HEK293 (cell line): ENCODE data around the gene TIMP2.
"Not testable (repeated sequence)": the region's sequence is repeated elsewhere in the genome, so short reads cannot be mapped to it uniquely, and the experiment has no call there.

Experiments
- CTCF ChIA-PET: fragments of 350-600 bp; formaldehyde crosslinking; extraction: SDS; loops from one replicate; lab custom pipeline; 2021; ENCODE audit warnings: antibody characterized with exemption; lab: Yijun Ruan, JAX
- POLR2A ChIA-PET: fragments of 300-600 bp; formaldehyde crosslinking; extraction: SDS; loops from one replicate; lab custom pipeline; 2020; ENCODE audit warnings: antibody characterized with exemption, inconsistent platforms; lab: Yijun Ruan, JAX
- H3K27ac ChIP-seq: fragments of 200-500 bp; sonication (Bioruptor generic); 2 replicates; pipeline ENCODE4 v1.5.1; 2014; ENCODE audit warnings: low read depth, low read length, control low read depth, inconsistent platforms; ENCODE audit errors: extremely low read depth
- H3K36me3 ChIP-seq, 2 experiments: fragments of 200-500 bp in 1 of 2; sonication (Bioruptor generic) in 1 of 2; 1 replicate in 1 of 2; 2 replicates in 1 of 2; pipeline ENCODE4 v1.5.1; 2014 to 2017; ENCODE audit warnings: inconsistent platforms in 2 of 2, low read length in 2 of 2; ENCODE audit not compliant: control insufficient read depth in 2 of 2, insufficient read depth in 1 of 2
- H3K4me1 ChIP-seq: fragments of 200-500 bp; sonication (Bioruptor generic); 2 replicates; pipeline ENCODE4 v1.5.1; 2014; ENCODE audit warnings: mild to moderate bottlenecking, low read length, inconsistent platforms; ENCODE audit not compliant: control insufficient read depth, insufficient read depth
- H3K4me3 ChIP-seq: 2 replicates; pipeline ENCODE4 v1.5.1; 2011; ENCODE audit warnings: low read depth, mild to moderate bottlenecking, control low read depth, low read length, moderate library complexity
- H3K9me3 ChIP-seq: fragments of 200-500 bp; sonication (Bioruptor generic); 2 replicates; pipeline ENCODE4 v1.5.1; 2014; ENCODE audit warnings: low read depth, low read length, inconsistent platforms; ENCODE audit not compliant: control insufficient read depth, insufficient read depth
- CTCF ChIP-seq: fragments of 450-650 bp; formaldehyde crosslinking; IDR thresholded peaks from 2 replicates; pipeline ENCODE4 v1.5.1; 2016; ENCODE audit warnings: missing biosample characterization, missing genetic modification characterization
- GFI1B ChIP-seq: fragments of 450-650 bp; formaldehyde crosslinking; IDR thresholded peaks from 2 replicates; pipeline ENCODE4 v1.5.1; 2016; ENCODE audit warnings: missing biosample characterization, missing genetic modification characterization
- GLI2 ChIP-seq: fragments of 450-650 bp; formaldehyde crosslinking; IDR thresholded peaks from 2 replicates; pipeline ENCODE4; 2017; ENCODE audit warnings: missing biosample characterization, missing genetic modification characterization, low read depth, borderline replicate concordance
- HIC1 ChIP-seq: fragments of 450-650 bp; formaldehyde crosslinking; IDR thresholded peaks from 2 replicates; pipeline ENCODE4 v1.5.1; 2016; ENCODE audit warnings: missing biosample characterization, missing genetic modification characterization
- HOXC10 ChIP-seq: sonication (generic); formaldehyde crosslinking; IDR thresholded peaks from 2 replicates; pipeline ENCODE4 v1.8.1; 2023; ENCODE audit warnings: mild to moderate bottlenecking, missing genetic modification reagents
- IKZF3 ChIP-seq: fragments of 450-650 bp; IDR thresholded peaks from 2 replicates; pipeline ENCODE4 v1.5.0; 2018; ENCODE audit warnings: missing biosample characterization, mild to moderate bottlenecking, missing genetic modification characterization, moderate library complexity
- SETDB1 ChIP-seq: IDR thresholded peaks from one replicate; pipeline ENCODE4 v1.6.1; 2017; ENCODE audit warnings: mild to moderate bottlenecking, low read length, moderate library complexity, mixed read lengths; ENCODE audit not compliant: insufficient read length
- SP7 ChIP-seq: fragments of 450-650 bp; formaldehyde crosslinking; IDR thresholded peaks from 2 replicates; pipeline ENCODE4 v1.5.1; 2016; ENCODE audit warnings: missing biosample characterization, missing genetic modification characterization
- ZBTB17 ChIP-seq: fragments of 450-650 bp; formaldehyde crosslinking; IDR thresholded peaks from 2 replicates; pipeline ENCODE4 v1.5.1; 2016; ENCODE audit warnings: missing biosample characterization, missing genetic modification characterization
- ZBTB21 ChIP-seq: fragments of 450-650 bp; formaldehyde crosslinking; IDR thresholded peaks from 2 replicates; pipeline ENCODE4 v1.5.1; 2017; ENCODE audit warnings: missing biosample characterization, missing genetic modification characterization
- ZFP69B ChIP-seq: fragments of 450-650 bp; formaldehyde crosslinking; IDR thresholded peaks from 2 replicates; pipeline ENCODE4 v1.5.1; 2016; ENCODE audit warnings: missing biosample characterization, missing genetic modification characterization
- ZNF202 ChIP-seq: fragments of 450-650 bp; formaldehyde crosslinking; IDR thresholded peaks from 2 replicates; pipeline ENCODE4 v1.5.1; 2016; ENCODE audit warnings: missing biosample characterization, missing genetic modification characterization, borderline replicate concordance
- ZNF274 ChIP-seq, 2 experiments: fragments of 200-500 bp in 1 of 2; fragments of 450-650 bp in 1 of 2; sonication (Bioruptor generic) in 1 of 2; formaldehyde crosslinking in 1 of 2; IDR thresholded peaks; 2 replicates each; pipeline versions ENCODE4 v1.5.1 to v1.6.1; 2014 to 2016; ENCODE audit warnings: borderline replicate concordance in 1 of 2, inconsistent platforms in 1 of 2, low read length in 1 of 2, missing biosample characterization in 1 of 2, missing genetic modification characterization in 1 of 2
- ZNF280D ChIP-seq: fragments of 450-650 bp; formaldehyde crosslinking; IDR thresholded peaks from 2 replicates; pipeline ENCODE4 v1.5.1; 2016; ENCODE audit warnings: missing biosample characterization, missing genetic modification characterization
- ZNF302 ChIP-seq: fragments of 450-650 bp; formaldehyde crosslinking; IDR thresholded peaks from 2 replicates; pipeline ENCODE4 v1.5.1; 2016; ENCODE audit warnings: missing biosample characterization, missing genetic modification characterization, low read depth
- ZNF341 ChIP-seq: fragments of 450-650 bp; formaldehyde crosslinking; IDR thresholded peaks from 2 replicates; pipeline ENCODE4; 2016; ENCODE audit warnings: low read depth, missing biosample characterization, missing genetic modification characterization
- ZNF423 ChIP-seq: fragments of 450-650 bp; formaldehyde crosslinking; IDR thresholded peaks from 2 replicates; pipeline ENCODE4 v1.5.1; 2016; ENCODE audit warnings: missing biosample characterization, missing genetic modification characterization
- ZNF548 ChIP-seq: fragments of 450-650 bp; formaldehyde crosslinking; IDR thresholded peaks from 2 replicates; pipeline ENCODE4 v1.5.1; 2016; ENCODE audit warnings: missing biosample characterization, missing genetic modification characterization
- ZNF555 ChIP-seq: fragments of 450-650 bp; formaldehyde crosslinking; conservative IDR thresholded peaks from 2 replicates; pipeline ENCODE4 v1.5.1; 2017; ENCODE audit warnings: missing biosample characterization, mild to moderate bottlenecking, missing genetic modification characterization, inconsistent platforms
- ZNF560 ChIP-seq: fragments of 450-650 bp; formaldehyde crosslinking; IDR thresholded peaks from 2 replicates; pipeline ENCODE4 v1.5.1; 2017; ENCODE audit warnings: missing biosample characterization, missing genetic modification characterization, borderline replicate concordance
- ZNF600 ChIP-seq: fragments of 450-650 bp; formaldehyde crosslinking; IDR thresholded peaks from 2 replicates; pipeline ENCODE4 v1.5.1; 2016; ENCODE audit warnings: missing biosample characterization, missing genetic modification characterization
- ZNF626 ChIP-seq: fragments of 450-650 bp; sonication (Bioruptor Pico); formaldehyde crosslinking; IDR thresholded peaks from 2 replicates; pipeline ENCODE4 v1.5.1; 2018; ENCODE audit warnings: missing biosample characterization, missing genetic modification characterization, inconsistent platforms
- ZNF654 ChIP-seq: fragments of 450-650 bp; formaldehyde crosslinking; IDR thresholded peaks from 2 replicates; pipeline ENCODE4 v1.5.1; 2016; ENCODE audit warnings: low read depth, missing biosample characterization, missing genetic modification characterization
- ZNF660 ChIP-seq: fragments of 450-650 bp; IDR thresholded peaks from 2 replicates; pipeline ENCODE4 v1.5.1; 2018; ENCODE audit warnings: missing biosample characterization, mild to moderate bottlenecking, missing genetic modification characterization
- ZNF792 ChIP-seq: fragments of 450-650 bp; formaldehyde crosslinking; IDR thresholded peaks from 2 replicates; pipeline ENCODE4 v1.5.1; 2016; ENCODE audit warnings: missing biosample characterization, missing genetic modification characterization

TIMP2 gene

GRCh38 chr17:78868391-78868790 lies 56.8 kb downstream of the TIMP2 start (continued):
- no peak for TF ChIP-seq ZNF274 (IDR thresholded peaks at IDR 0.05; ENCODE audit: low read length)
- TF ChIP-seq ZNF274 (tag by site-specific recombination; IDR thresholded peaks at IDR 0.05; ENCODE audit: borderline replicate concordance) = no peak
- TF ChIP-seq ZNF792 (tag by site-specific recombination) = no peak

GRCh38 chr17:78867046-78867445 lies 58.1 kb downstream of the TIMP2 start:
- 0 out of 2 replicates have a peak, but pooled peaks have one; percentile 8 for TF ChIP-seq ZBTB17
- POLR2A ChIA-PET, H3K4me1 ChIP-seq, H3K4me3 ChIP-seq, H3K27ac ChIP-seq, H3K9me3 ChIP-seq: not testable (repeated sequence)
- H3K36me3 ChIP-seq = peaks cover 6 to 19% of the 10 kb centered on the region in 2 experiments; a peak in 2 of 3 replicates
- CTCF ChIA-PET = interaction anchor here (0.6 to 3.5 kb wide), 6 partner anchors 9 to 105 kb away, joined by 3 to 72 read pairs (median 28); no protein-coding TSS in a partner anchor

GRCh38 chr17:78865682-78866390 lies 59.4 kb downstream of the TIMP2 start:
- ChIA-PET POLR2A (interaction anchor here (0.6 to 2.0 kb wide), 8 partner anchors 9 to 907 kb away, joined by 3 to 17 read pairs (median 4); partner anchors contain the start of genes CANT1, TNRC6C and USP36), CTCF (interaction anchor here (0.6 to 3.5 kb wide), 45 partner anchors 10 to 1167 kb away, joined by 3 to 72 read pairs (median 4); no protein-coding TSS in a partner anchor)
- Histone ChIP-seq H3K27ac (no peak overlapping the region), H3K36me3 (peaks cover 6 to 17% of the 10 kb centered on the region in 2 experiments; a peak in 2 of 3 replicates), H3K9me3 (no peaks in the 10 kb centered on the region), H3K4me3 (no peak overlapping the region), H3K4me1 (peaks cover 2% of the 10 kb centered on the region; the same call in 1 of the 2 replicates)
- TF ChIP-seq ZNF202 (tag by site-specific recombination) = no peak
- TF ChIP-seq ZNF302 (tag by site-specific recombination) = no peak
- TF ChIP-seq ZNF626 (tag by site-specific recombination) = no peak
- TF ChIP-seq GFI1B (tag by site-specific recombination) = no peak
- TF ChIP-seq ZNF341 (tag by site-specific recombination) = peak; percentile 47; the same call in 1 of the 2 replicates
- TF ChIP-seq SP7 (tag by site-specific recombination) = no peak
- TF ChIP-seq ZNF560 = no peak
- no peak for TF ChIP-seq SETDB1
- 0 out of 2 replicates have a peak, but pooled peaks have one; percentile 41 for TF ChIP-seq ZNF600 (tag by site-specific recombination)
- TF ChIP-seq HIC1 (tag by site-specific recombination) = 0 out of 2 replicates have a peak, but pooled peaks have one; percentile 11
- TF ChIP-seq ZNF660 = peak; percentile 44; the same call in 1 of the 2 replicates
- peak; percentile 79 for TF ChIP-seq ZNF654 (tag by site-specific recombination)
- TF ChIP-seq HOXC10 (CRISPR knock-in tag) = no peak
- no peak for TF ChIP-seq ZNF548
- TF ChIP-seq CTCF (tag by site-specific recombination) = peak; percentile 57; the same call in 1 of the 2 replicates
- TF ChIP-seq IKZF3 (tag by site-specific recombination) = peak; percentile 66; the same call in 1 of the 2 replicates
- no peak for TF ChIP-seq ZNF423 (tag by site-specific recombination)
- TF ChIP-seq ZFP69B (tag by site-specific recombination) = no peak
- TF ChIP-seq ZBTB21 (tag by site-specific recombination) = no peak
- no peak for TF ChIP-seq ZNF280D (tag by site-specific recombination)
- no peak for TF ChIP-seq GLI2 (tag by site-specific recombination)
- no peak for TF ChIP-seq ZNF555 (tag by site-specific recombination)
